Measurements from ENCODE around the gene NANOS2. TPM values are rescaled to one million over a fixed set of nuclear protein-coding genes. Genes with fewer than 3 reads are reported as not detected.
"Not testable (repeated sequence)": the region's sequence is repeated elsewhere in the genome, so short reads cannot be mapped to it uniquely, and the experiment has no call there.

The NANOS2 gene
- total RNA-seq, 1 experiment from 2014 or later, result not detected

- DNase-seq (ENCODE audit: low spot score), result no peak
Observed at GRCh38 chr19:45876411-45877197, 38.0 kb downstream of the NANOS2 start.

- DNase-seq (ENCODE audit: low spot score), result no peak
Observed at GRCh38 chr19:45876161-45876410, 38.5 kb downstream of the NANOS2 start.

- DNase-seq (ENCODE audit: low spot score), result no peak
Observed at GRCh38 chr19:45874620-45874966, 40.0 kb downstream of the NANOS2 start.

- no peak for DNase-seq (ENCODE audit: low spot score)
Observed at GRCh38 chr19:45873219-45873772, 41.3 kb downstream of the NANOS2 start.

GRCh38 chr19:45872095-45872919 lies 42.3 kb downstream of the NANOS2 start:
- no peak for DNase-seq (ENCODE audit: low spot score)

- no peak for DNase-seq (ENCODE audit: low spot score)
Observed at GRCh38 chr19:45870798-45871197, 43.8 kb downstream of the NANOS2 start.

GRCh38 chr19:45867241-45867640 lies 47.3 kb downstream of the NANOS2 start:
- DNase-seq (ENCODE audit: low spot score), result not testable (repeated sequence)

- no peak for DNase-seq (ENCODE audit: low spot score)
Observed at GRCh38 chr19:45866400-45867176, 48.0 kb downstream of the NANOS2 start.

- no peak for DNase-seq (ENCODE audit: low spot score)
Observed at GRCh38 chr19:45865269-45865948, 49.2 kb downstream of the NANOS2 start.

GRCh38 chr19:45864629-45865082 lies 49.9 kb downstream of the NANOS2 start:
- no peak for DNase-seq (ENCODE audit: low spot score)

- DNase-seq (ENCODE audit: low spot score), result no peak
Observed at GRCh38 chr19:45863840-45864628, 50.5 kb downstream of the NANOS2 start, which contains the start of gene FOXA3. Gene FOXA3, plus strand, starts transcription at chr19:45864326. Its CDS starts 131 bp downstream, at chr19:45864457.

GRCh38 chr19:45863335-45863839 lies 51.2 kb downstream of the NANOS2 start:
- no peak for DNase-seq (ENCODE audit: low spot score)

Other genes starting within 250 kb of the NANOS2 start
- not detected in 2 replicates for gene GIPR, start 246.6 kb downstream of the NANOS2 start, total RNA-seq (2014; rRNA removed; shearing (Covaris generic))
- gene SNRPD2, start 222.8 kb downstream of the NANOS2 start, total RNA-seq (2014; rRNA removed; shearing (Covaris generic)), result 318 and 326 TPM in 2 replicates
- 5.4 and 5.9 TPM in 2 replicates for gene QPCTL, start 222.1 kb downstream of the NANOS2 start, total RNA-seq (2014; rRNA removed; shearing (Covaris generic))
- 2.3 and 2.8 TPM in 2 replicates for gene FBXO46, start 183.9 kb downstream of the NANOS2 start, total RNA-seq (2014; rRNA removed; shearing (Covaris generic))
- not detected in 2 replicates for gene MEIOSIN, start 181.3 kb downstream of the NANOS2 start, total RNA-seq (2014; rRNA removed; shearing (Covaris generic))
- 2.9 and 3.2 TPM in 2 replicates for gene SIX5, start 145.5 kb downstream of the NANOS2 start, total RNA-seq (2014; rRNA removed; shearing (Covaris generic))
- gene DMPK, start 132.3 kb downstream of the NANOS2 start, total RNA-seq (2014; rRNA removed; shearing (Covaris generic)), result 1.6 and 2.2 TPM in 2 replicates
- 5.9 and 7.8 TPM in 2 replicates for gene DMWD, start 121.9 kb downstream of the NANOS2 start, total RNA-seq (2014; rRNA removed; shearing (Covaris generic))
- gene RSPH6A, start 99.5 kb downstream of the NANOS2 start, total RNA-seq (2014; rRNA removed; shearing (Covaris generic)), result not detected in 2 replicates
- 13.2 and 17.7 TPM in 2 replicates for gene SYMPK, start 51.6 kb downstream of the NANOS2 start, total RNA-seq (2014; rRNA removed; shearing (Covaris generic))
- gene FOXA3, start 50.5 kb downstream of the NANOS2 start, total RNA-seq (2014; rRNA removed; shearing (Covaris generic)), result 0.31 TPM in 1 of 2 replicates, not detected in the other
- 8.7 and 13.0 TPM in 2 replicates for gene IRF2BP1, start 28.6 kb downstream of the NANOS2 start, total RNA-seq (2014; rRNA removed; shearing (Covaris generic))
- 0.52 and 0.78 TPM in 2 replicates for gene MYPOP, start 12.2 kb downstream of the NANOS2 start, total RNA-seq (2014; rRNA removed; shearing (Covaris generic))
- gene NOVA2, start 59.1 kb upstream of the NANOS2 start, total RNA-seq (2014; rRNA removed; shearing (Covaris generic)), result 0.19 and 0.37 TPM in 2 replicates
- gene CCDC61, start 80.7 kb upstream of the NANOS2 start, total RNA-seq (2014; rRNA removed; shearing (Covaris generic)), result 1.4 and 3.7 TPM in 2 replicates
- gene PGLYRP1, start 108.3 kb upstream of the NANOS2 start, total RNA-seq (2014; rRNA removed; shearing (Covaris generic)), result not detected in 2 replicates
- not detected in 2 replicates for gene IGFL4, start 126.2 kb upstream of the NANOS2 start, total RNA-seq (2014; rRNA removed; shearing (Covaris generic))
- 3.3 TPM in 1 of 2 replicates, not detected in the other for gene IGFL3, start 209.9 kb upstream of the NANOS2 start, total RNA-seq (2014; rRNA removed; shearing (Covaris generic))
- gene IGFL2, start 233.5 kb upstream of the NANOS2 start, total RNA-seq (2014; rRNA removed; shearing (Covaris generic)), result not detected in 2 replicates

Data from H4 (cell line).